ENCODE results near the gene APBA3. TPM values are rescaled to one million over a fixed set of nuclear protein-coding genes. Genes with fewer than 3 reads are reported as not detected.

The APBA3 gene
- total and polyA plus RNA-seq, 9 of the 15 experiments (the other 6 are each of a cell fraction or from before 2014, with no cell fraction given), result 0.10 to 29.5 (median 11.5) TPM

DNA sequence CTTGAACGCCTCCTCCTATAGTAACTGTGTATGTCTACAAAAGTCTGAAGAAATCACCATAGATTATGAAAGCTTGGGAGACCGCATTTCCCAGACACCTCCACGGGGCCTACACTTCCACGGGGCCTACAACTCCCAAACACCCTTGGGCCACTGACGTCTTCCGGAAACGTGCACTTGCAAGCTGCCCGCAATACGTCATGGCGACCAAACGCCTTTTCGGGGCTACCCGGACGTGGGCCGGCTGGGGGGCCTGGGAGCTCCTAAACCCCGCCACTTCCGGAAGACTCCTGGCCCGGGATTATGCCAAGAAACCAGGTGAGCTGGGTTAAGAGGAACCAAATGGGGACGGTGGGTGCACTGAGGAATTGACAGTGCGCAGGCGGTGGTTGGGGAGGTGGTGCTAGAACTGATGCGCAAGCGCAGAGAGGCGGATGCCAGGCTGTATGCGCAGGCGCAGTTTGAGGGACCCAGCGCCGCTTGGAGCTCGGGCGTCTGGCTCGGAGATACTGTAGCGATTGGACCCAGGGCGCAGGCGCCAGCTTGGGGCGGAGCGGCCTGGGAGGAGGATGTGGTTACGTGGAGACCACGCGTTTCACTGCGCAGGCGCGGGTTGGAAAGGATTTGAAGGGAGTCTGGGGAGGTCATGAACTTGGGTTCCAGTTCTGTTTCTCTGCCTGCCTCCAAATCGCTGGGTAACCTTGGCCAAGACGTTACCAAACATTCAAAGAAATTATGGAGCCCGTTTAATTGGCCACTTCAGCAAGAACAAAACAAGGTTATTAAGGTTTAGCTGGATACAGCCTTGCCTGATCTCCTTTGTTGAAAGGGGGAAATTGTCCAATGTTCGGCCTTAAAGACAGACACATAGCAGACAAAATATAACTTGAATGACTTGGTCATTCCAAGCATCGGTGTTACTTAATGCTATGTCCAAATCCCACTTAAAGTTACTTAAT lies 1.3 kb upstream of the APBA3 start, which contains the start of gene MRPL54 (continued):
- TF ChIP-seq, protein P1, sequence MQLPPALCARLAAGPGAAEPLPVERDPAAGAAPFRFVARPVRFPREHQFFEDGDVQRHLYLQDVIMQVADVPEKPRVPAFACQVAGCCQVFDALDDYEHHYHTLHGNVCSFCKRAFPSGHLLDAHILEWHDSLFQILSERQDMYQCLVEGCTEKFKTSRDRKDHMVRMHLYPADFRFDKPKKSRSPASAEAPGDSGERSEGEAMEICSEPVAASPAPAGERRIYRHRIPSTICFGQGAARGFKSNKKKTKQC (CRISPR knock-in tag; IDR thresholded peaks at IDR 0.05), result no peak
- TF ChIP-seq POU5F1 (IDR thresholded peaks at IDR 0.05; ENCODE audit: borderline replicate concordance, low read depth, low read length, partially characterized antibody) (peak; percentile 68), SRSF3 (IDR thresholded peaks at IDR 0.05; ENCODE audit: insufficient read depth, low read length) (no peak), BHLHE40 (IDR thresholded peaks at IDR 0.05; ENCODE audit: low read length) (peak; percentile 93), CREM (IDR thresholded peaks at IDR 0.05; ENCODE audit: low read depth) (peak; percentile 98), KDM1A (IDR thresholded peaks at IDR 0.05) (no peak), TAF1 (IDR thresholded peaks at IDR 0.05; ENCODE audit: control insufficient read depth, extremely low read depth, insufficient read depth, low read length, severe bottlenecking) (peak; percentile 77), NFRKB (IDR thresholded peaks at IDR 0.05; ENCODE audit: low read depth) (peak; percentile 29; the same call in 1 of the 2 replicates), HNRNPK (IDR thresholded peaks at IDR 0.05; ENCODE audit: low read depth, low read length, poor library complexity, severe bottlenecking) (no peak), SUPT5H (IDR thresholded peaks at IDR 0.05) (peak; percentile 96), TOE1 (IDR thresholded peaks at IDR 0.05; ENCODE audit: borderline replicate concordance) (peak; percentile 8; the same call in 1 of the 2 replicates), TOE1 (CRISPR knock-in tag; IDR thresholded peaks at IDR 0.05; ENCODE audit: borderline replicate concordance, low read depth) (no peak), TSC22D4 (tag; IDR thresholded peaks at IDR 0.05) (no peak), SIN3B (IDR thresholded peaks at IDR 0.05; ENCODE audit: low read depth) (peak; percentile 64; the same call in 1 of the 2 replicates), NR3C1 (CRISPR knock-in tag; IDR thresholded peaks at IDR 0.05) (no peak), RAD51 (IDR thresholded peaks at IDR 0.05; ENCODE audit: borderline replicate concordance, low read depth) (no peak), ZNF76 (CRISPR knock-in tag; IDR thresholded peaks at IDR 0.05; ENCODE audit: borderline replicate concordance) (no peak)
- TF ChIP-seq, protein P2, sequence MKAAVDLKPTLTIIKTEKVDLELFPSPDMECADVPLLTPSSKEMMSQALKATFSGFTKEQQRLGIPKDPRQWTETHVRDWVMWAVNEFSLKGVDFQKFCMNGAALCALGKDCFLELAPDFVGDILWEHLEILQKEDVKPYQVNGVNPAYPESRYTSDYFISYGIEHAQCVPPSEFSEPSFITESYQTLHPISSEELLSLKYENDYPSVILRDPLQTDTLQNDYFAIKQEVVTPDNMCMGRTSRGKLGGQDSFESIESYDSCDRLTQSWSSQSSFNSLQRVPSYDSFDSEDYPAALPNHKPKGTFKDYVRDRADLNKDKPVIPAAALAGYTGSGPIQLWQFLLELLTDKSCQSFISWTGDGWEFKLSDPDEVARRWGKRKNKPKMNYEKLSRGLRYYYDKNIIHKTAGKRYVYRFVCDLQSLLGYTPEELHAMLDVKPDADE (conservative IDR thresholded peaks at IDR 0.05; ENCODE audit: control insufficient read depth, low read depth, low read length), result peak; percentile 84
- TF ChIP-seq, protein P3, sequence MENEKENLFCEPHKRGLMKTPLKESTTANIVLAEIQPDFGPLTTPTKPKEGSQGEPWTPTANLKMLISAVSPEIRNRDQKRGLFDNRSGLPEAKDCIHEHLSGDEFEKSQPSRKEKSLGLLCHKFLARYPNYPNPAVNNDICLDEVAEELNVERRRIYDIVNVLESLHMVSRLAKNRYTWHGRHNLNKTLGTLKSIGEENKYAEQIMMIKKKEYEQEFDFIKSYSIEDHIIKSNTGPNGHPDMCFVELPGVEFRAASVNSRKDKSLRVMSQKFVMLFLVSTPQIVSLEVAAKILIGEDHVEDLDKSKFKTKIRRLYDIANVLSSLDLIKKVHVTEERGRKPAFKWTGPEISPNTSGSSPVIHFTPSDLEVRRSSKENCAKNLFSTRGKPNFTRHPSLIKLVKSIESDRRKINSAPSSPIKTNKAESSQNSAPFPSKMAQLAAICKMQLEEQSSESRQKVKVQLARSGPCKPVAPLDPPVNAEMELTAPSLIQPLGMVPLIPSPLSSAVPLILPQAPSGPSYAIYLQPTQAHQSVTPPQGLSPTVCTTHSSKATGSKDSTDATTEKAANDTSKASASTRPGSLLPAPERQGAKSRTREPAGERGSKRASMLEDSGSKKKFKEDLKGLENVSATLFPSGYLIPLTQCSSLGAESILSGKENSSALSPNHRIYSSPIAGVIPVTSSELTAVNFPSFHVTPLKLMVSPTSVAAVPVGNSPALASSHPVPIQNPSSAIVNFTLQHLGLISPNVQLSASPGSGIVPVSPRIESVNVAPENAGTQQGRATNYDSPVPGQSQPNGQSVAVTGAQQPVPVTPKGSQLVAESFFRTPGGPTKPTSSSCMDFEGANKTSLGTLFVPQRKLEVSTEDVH (IDR thresholded peaks at IDR 0.05; ENCODE audit: low read depth, partially characterized antibody), result peak; percentile 83
- TF ChIP-seq, protein P4, sequence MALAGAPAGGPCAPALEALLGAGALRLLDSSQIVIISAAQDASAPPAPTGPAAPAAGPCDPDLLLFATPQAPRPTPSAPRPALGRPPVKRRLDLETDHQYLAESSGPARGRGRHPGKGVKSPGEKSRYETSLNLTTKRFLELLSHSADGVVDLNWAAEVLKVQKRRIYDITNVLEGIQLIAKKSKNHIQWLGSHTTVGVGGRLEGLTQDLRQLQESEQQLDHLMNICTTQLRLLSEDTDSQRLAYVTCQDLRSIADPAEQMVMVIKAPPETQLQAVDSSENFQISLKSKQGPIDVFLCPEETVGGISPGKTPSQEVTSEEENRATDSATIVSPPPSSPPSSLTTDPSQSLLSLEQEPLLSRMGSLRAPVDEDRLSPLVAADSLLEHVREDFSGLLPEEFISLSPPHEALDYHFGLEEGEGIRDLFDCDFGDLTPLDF (CRISPR knock-in tag; IDR thresholded peaks at IDR 0.05), result 0 out of 2 replicates have a peak, but pooled peaks have one; percentile 6
